Panc1 (cell line): Measurements from ENCODE around the gene GREB1. TPM values are rescaled to one million over a fixed set of nuclear protein-coding genes. Genes with fewer than 3 reads are reported as not detected.
A peak's percentile ranks its signal among the peaks of the same experiment; 100 is the strongest.

ENCODE experiments used
- ATAC-seq: fragments of 200-7000 bp; cut with Tn5 transposase; 2 replicates; pipeline ENCODE4 v1.9.1; 2020; ENCODE audit warnings: mild to moderate bottlenecking, moderate library complexity
- BruUV-seq: library from RNA; stranded (reverse); fragments of 400-500 nt; replicated peaks from 2 replicates; lab custom pipeline; 2021; lab: Mats Ljungman, UMichigan
- CTCF ChIA-PET: fragments of 300-600 bp; sonication (Branson Sonifier 250); formaldehyde crosslinking; loops from one replicate; lab custom pipeline; 2022; ENCODE audit warnings: antibody characterized with exemption; lab: Charles Lee
- POLR2A ChIA-PET: fragments of 300-600 bp; sonication (Branson Sonifier 250); formaldehyde crosslinking; loops from one replicate; lab custom pipeline; 2022; ENCODE audit warnings: antibody characterized with exemption; lab: Charles Lee
- DNase-seq: peaks from one replicate; pipeline ENCODE4 v3.0.0-alpha.2; 2010; ENCODE audit warnings: low read depth, low spot score
- H3K27ac ChIP-seq: 2 replicates; pipeline ENCODE4 v1.5.1; 2011; ENCODE audit warnings: mild to moderate bottlenecking, low read length, inconsistent platforms
- H3K27me3 ChIP-seq: fragments of 200-500 bp; sonication (Bioruptor generic); 2 replicates; pipeline ENCODE4 v1.6.0; 2014; ENCODE audit warnings: low read length, inconsistent platforms; ENCODE audit not compliant: control insufficient read depth, insufficient read depth
- H3K36me3 ChIP-seq: fragments of 200-500 bp; sonication (Bioruptor generic); 2 replicates; pipeline ENCODE4 v1.5.1; 2014; ENCODE audit warnings: inconsistent platforms, mild to moderate bottlenecking, low read length, moderate library complexity; ENCODE audit not compliant: control insufficient read depth, insufficient read depth
- H3K4me1 ChIP-seq: 2 replicates; pipeline ENCODE4 v1.5.1; 2011; ENCODE audit warnings: inconsistent platforms, mild to moderate bottlenecking, low read length, moderate library complexity; ENCODE audit not compliant: control insufficient read depth, insufficient read depth
- H3K4me3 ChIP-seq, 2 experiments: 2 replicates each; pipeline ENCODE4 v1.5.1; 2011 to 2012; ENCODE audit warnings: low read depth in 2 of 2, low read length in 2 of 2, mild to moderate bottlenecking in 2 of 2, inconsistent platforms in 1 of 2, moderate library complexity in 1 of 2
- H3K9me3 ChIP-seq: fragments of 200-500 bp; sonication (Bioruptor generic); 2 replicates; pipeline ENCODE4 v1.5.1; 2014; ENCODE audit warnings: low read depth, mild to moderate bottlenecking, inconsistent platforms, low read length, moderate library complexity; ENCODE audit not compliant: control insufficient read depth, insufficient read depth
- POLR2AphosphoS5 ChIP-seq: IDR thresholded peaks from 2 replicates; pipeline ENCODE4 v1.6.1; 2012; ENCODE audit warnings: mild to moderate bottlenecking, low read depth, low read length, moderate library complexity
- SIN3A ChIP-seq: IDR thresholded peaks from 2 replicates; pipeline ENCODE4 v1.6.1; 2012; ENCODE audit warnings: low read depth, mild to moderate bottlenecking, low read length, moderate library complexity, borderline replicate concordance; ENCODE audit not compliant: insufficient read depth
- TCF7L2 ChIP-seq: IDR thresholded peaks from 2 replicates; pipeline ENCODE4 v1.6.1; 2011; ENCODE audit warnings: mild to moderate bottlenecking, low read depth, low read length, inconsistent platforms
- in situ Hi-C: cut with HindIII; loops from 2 replicates; pipeline ENCODE4 v1.10.0; 2016; ENCODE audit warnings: low sequenced_read_pairs, low pct_unique_long_range_greater_than_20kb
- intact Hi-C: fragments of 100-400 bp; cut with micrococcal nuclease; formaldehyde crosslinking; loops from one replicate; pipeline ENCODE4 v1.10.0; 2022; ENCODE audit not compliant: unreplicated experiment
- total RNA-seq: library from RNA; stranded (reverse); gene quantifications from one replicate; pipeline ENCODE4 v1.2.1, GENCODE V29; 2021; ENCODE audit not compliant: unreplicated experiment
- TF ChIP-seq, protein P1 (sequence below): fragments of 450-650 bp; IDR thresholded peaks from 2 replicates; pipeline ENCODE4 v1.5.1; 2017; ENCODE audit warnings: mild to moderate bottlenecking
- TF ChIP-seq, protein P2 (sequence below), 2 experiments: IDR thresholded peaks; 2 replicates each; pipeline ENCODE4 v1.6.1; 2011 to 2012; ENCODE audit warnings: low read depth in 2 of 2, control low read depth in 1 of 2, low read length in 1 of 2, mild to moderate bottlenecking in 1 of 2, moderate library complexity in 1 of 2; ENCODE audit not compliant: insufficient read depth in 1 of 2

Gene GREB1
- total RNA-seq, 1 experiment from 2014 or later = 0.90 TPM

DNA sequence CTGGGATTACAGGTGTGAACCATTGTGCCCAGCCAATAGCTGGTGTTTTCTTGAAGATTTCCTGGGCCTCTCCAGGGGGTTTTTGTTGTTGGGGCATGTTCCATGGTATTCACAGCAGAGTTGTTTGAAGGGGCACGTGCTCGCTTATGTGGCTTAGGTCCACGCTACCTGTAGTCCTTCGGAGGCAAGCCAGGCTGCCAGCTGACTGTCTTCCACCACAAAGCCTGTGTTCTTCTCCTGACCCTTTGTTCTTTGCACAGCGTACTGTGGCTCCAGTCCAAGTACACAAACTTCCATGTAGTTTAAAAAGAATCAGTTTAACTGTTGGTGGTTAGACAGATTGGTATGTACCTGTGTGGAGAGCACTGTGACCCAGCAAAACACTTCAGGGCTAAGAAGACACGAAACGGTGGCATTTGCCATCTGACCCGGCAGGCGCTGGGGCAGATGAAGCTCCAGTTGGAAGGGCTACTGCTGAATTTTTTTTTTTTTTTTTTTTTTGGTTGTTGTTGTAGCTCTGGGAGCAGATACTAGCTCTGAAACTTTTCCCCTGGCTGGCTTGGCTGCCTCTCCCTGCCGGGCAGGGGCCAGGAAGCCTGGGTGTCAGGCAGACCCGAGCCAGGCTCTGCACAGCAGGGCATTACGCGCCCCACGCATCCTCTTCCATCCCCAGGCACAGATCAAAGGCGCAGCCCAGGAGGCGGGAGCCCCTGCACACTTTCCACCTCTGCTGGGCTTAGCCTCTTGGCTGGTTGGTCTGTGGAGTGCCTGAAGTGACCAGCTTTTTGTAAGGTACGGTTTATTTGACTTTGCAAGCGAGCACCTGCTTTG lies 5.7 kb downstream of the GREB1 start:
- CTCF ChIA-PET = interaction anchor here (0.6 to 0.7 kb wide), 3 partner anchors 41 to 147 kb away, joined by 3 to 12 read pairs (median 5); no protein-coding TSS in a partner anchor
- POLR2A ChIA-PET = no interaction called here
- no peak overlapping the region for H3K4me3 ChIP-seq
- TF ChIP-seq POLR2AphosphoS5 (no peak), TCF7L2 (no peak), SIN3A (no peak)
- TF ChIP-seq, protein P1, sequence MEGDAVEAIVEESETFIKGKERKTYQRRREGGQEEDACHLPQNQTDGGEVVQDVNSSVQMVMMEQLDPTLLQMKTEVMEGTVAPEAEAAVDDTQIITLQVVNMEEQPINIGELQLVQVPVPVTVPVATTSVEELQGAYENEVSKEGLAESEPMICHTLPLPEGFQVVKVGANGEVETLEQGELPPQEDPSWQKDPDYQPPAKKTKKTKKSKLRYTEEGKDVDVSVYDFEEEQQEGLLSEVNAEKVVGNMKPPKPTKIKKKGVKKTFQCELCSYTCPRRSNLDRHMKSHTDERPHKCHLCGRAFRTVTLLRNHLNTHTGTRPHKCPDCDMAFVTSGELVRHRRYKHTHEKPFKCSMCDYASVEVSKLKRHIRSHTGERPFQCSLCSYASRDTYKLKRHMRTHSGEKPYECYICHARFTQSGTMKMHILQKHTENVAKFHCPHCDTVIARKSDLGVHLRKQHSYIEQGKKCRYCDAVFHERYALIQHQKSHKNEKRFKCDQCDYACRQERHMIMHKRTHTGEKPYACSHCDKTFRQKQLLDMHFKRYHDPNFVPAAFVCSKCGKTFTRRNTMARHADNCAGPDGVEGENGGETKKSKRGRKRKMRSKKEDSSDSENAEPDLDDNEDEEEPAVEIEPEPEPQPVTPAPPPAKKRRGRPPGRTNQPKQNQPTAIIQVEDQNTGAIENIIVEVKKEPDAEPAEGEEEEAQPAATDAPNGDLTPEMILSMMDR = no peak
- TF ChIP-seq, protein P2, sequence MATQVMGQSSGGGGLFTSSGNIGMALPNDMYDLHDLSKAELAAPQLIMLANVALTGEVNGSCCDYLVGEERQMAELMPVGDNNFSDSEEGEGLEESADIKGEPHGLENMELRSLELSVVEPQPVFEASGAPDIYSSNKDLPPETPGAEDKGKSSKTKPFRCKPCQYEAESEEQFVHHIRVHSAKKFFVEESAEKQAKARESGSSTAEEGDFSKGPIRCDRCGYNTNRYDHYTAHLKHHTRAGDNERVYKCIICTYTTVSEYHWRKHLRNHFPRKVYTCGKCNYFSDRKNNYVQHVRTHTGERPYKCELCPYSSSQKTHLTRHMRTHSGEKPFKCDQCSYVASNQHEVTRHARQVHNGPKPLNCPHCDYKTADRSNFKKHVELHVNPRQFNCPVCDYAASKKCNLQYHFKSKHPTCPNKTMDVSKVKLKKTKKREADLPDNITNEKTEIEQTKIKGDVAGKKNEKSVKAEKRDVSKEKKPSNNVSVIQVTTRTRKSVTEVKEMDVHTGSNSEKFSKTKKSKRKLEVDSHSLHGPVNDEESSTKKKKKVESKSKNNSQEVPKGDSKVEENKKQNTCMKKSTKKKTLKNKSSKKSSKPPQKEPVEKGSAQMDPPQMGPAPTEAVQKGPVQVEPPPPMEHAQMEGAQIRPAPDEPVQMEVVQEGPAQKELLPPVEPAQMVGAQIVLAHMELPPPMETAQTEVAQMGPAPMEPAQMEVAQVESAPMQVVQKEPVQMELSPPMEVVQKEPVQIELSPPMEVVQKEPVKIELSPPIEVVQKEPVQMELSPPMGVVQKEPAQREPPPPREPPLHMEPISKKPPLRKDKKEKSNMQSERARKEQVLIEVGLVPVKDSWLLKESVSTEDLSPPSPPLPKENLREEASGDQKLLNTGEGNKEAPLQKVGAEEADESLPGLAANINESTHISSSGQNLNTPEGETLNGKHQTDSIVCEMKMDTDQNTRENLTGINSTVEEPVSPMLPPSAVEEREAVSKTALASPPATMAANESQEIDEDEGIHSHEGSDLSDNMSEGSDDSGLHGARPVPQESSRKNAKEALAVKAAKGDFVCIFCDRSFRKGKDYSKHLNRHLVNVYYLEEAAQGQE (IDR thresholded peaks at IDR 0.05; ENCODE audit: insufficient read depth in 1 of 2, low read depth in 2 of 2, low read length in 1 of 2) = no peak
- in situ Hi-C loops = no loop called here
- intact Hi-C loops = no loop called here
- no peak overlapping the region for H3K27ac ChIP-seq
- BruUV-seq = no TSS peak
- H3K9me3 ChIP-seq = no peaks in the 10 kb centered on the region
- H3K27me3 ChIP-seq = peaks cover 16% of the 10 kb centered on the region
- no peaks in the 10 kb centered on the region for H3K4me1 ChIP-seq
- 0 out of 2 replicates have a peak, but pooled peaks have one; percentile 11 for ATAC-seq
- H3K36me3 ChIP-seq = no peaks in the 10 kb centered on the region
- DNase-seq = no peak

DNA sequence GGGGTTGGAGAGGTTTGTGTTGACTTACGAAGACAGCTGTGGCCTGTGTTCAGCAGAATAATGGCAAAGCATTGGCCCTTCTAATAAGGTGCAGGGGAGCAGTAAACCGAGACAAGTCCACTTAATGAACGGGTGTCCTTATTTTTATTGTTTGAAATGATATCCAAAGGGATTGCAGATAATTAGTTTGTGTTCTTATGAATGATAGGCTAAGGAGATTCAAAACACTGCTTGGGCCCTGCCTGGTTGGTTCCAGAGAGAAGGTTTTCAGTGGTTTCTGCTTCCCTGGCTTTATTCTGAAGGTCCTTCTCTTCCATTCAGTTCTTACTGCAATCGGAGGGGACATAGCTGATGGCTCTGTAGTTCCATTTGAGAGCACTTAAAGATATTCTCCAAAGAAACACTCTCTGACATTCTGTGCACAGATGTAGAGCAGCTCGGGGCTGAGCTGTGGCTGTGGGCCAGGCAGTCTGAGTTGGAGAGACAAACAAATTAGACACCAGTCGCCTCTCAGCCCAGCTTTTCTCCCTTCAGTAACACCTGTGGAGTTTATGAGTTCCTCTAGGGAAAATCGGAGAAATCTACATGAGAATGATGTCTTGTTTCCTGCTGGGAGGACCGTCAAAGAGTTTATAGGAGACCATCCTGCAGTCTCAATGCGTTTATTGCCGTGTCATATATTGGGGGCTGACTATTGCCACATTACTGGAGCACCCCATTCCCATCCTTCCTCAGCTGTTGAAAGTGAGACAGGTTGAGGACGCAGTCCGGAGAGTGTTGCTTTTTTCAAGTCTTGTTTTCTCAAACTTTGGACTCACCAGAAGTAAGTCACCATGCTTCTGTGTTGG lies 6.5 kb downstream of the GREB1 start:
- no peak overlapping the region for H3K4me3 ChIP-seq
- BruUV-seq = no TSS peak
- DNase-seq (no peak), ATAC-seq (no peak)
- H3K9me3 ChIP-seq = no peaks in the 10 kb centered on the region
- TF ChIP-seq, protein P1 = no peak
- no peak for TF ChIP-seq POLR2AphosphoS5
- no peak overlapping the region for H3K27ac ChIP-seq
- in situ Hi-C loops (no loop called here), intact Hi-C loops (no loop called here)
- no peaks in the 10 kb centered on the region for H3K4me1 ChIP-seq
- ChIA-PET CTCF (interaction anchor here (0.6 kb wide), 1 partner anchor 48 kb away, joined by 3 read pairs; no protein-coding TSS in a partner anchor), POLR2A (no interaction called here)
- no peaks in the 10 kb centered on the region for H3K36me3 ChIP-seq
- peaks cover 9% of the 10 kb centered on the region for H3K27me3 ChIP-seq
